ENCODE results near the gene FCRL6.

Gene FCRL6

DNA sequence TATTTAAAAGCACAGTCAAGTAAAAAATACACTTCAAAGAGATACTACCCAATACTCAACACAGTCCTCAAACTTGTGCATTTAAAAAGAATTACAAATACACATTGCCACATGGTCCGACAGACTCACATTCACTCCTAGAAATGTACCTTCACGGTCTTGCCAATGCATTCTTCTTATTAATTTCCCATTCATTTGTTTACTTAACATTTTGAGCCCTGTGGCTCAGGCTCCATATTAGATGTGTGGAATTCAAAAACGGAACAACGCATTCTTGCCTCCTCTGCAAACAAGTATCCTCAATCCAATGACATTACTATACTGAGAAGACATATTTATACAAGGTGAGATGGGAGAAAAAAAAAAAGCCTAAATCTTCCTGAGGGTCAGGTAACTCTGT, 23.9 kb upstream of the FCRL6 start (continued):
- TF ChIP-seq ZNF214 (tag by site-specific recombination; IDR thresholded peaks at IDR 0.05; ENCODE audit: borderline replicate concordance), result no peak
- TF ChIP-seq, protein P1, sequence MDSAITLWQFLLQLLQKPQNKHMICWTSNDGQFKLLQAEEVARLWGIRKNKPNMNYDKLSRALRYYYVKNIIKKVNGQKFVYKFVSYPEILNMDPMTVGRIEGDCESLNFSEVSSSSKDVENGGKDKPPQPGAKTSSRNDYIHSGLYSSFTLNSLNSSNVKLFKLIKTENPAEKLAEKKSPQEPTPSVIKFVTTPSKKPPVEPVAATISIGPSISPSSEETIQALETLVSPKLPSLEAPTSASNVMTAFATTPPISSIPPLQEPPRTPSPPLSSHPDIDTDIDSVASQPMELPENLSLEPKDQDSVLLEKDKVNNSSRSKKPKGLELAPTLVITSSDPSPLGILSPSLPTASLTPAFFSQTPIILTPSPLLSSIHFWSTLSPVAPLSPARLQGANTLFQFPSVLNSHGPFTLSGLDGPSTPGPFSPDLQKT (IDR thresholded peaks at IDR 0.05; ENCODE audit: borderline replicate concordance, low read depth, low read length), result no peak
- no peak for TF ChIP-seq ZNF202 (tag by site-specific recombination; IDR thresholded peaks at IDR 0.05; ENCODE audit: borderline replicate concordance)
- TF ChIP-seq, protein P2, sequence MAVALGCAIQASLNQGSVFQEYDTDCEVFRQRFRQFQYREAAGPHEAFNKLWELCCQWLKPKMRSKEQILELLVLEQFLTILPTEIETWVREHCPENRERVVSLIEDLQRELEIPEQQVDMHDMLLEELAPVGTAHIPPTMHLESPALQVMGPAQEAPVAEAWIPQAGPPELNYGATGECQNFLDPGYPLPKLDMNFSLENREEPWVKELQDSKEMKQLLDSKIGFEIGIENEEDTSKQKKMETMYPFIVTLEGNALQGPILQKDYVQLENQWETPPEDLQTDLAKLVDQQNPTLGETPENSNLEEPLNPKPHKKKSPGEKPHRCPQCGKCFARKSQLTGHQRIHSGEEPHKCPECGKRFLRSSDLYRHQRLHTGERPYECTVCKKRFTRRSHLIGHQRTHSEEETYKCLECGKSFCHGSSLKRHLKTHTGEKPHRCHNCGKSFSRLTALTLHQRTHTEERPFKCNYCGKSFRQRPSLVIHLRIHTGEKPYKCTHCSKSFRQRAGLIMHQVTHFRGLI (tag by site-specific recombination; IDR thresholded peaks at IDR 0.05), result no peak
- TF ChIP-seq ZNF23 (tag by site-specific recombination; IDR thresholded peaks at IDR 0.05; ENCODE audit: borderline replicate concordance), result no peak
- TF ChIP-seq ZNF558 (tag by site-specific recombination; IDR thresholded peaks at IDR 0.05), result no peak

DNA sequence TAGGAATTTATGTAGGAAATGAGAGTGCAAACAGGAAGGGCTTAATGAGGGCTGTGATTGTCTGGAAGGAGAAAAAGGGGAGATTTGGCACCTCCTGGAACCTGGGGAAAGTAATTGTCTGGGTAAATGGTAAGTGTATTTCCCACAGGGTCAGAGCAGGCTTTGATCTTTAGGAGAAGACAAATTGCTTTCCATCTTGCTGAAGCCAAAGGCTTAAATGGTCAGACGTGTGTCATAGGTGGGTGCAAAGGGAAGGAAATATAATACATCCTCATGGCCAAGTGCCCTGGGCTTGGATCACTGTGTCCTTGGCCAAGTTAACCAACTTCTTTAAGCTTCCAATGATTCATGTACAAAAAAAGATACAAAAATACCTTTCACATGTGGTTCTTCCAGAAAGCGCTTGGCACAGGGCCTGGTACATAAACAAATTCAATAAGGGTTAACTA, 22.7 kb upstream of the FCRL6 start:
- no peaks in the 10 kb centered on the region for H3K4me1 ChIP-seq (ENCODE audit: control insufficient read depth, insufficient read depth, low read length)
- no peaks in the 10 kb centered on the region for H3K36me3 ChIP-seq (ENCODE audit: control insufficient read depth in 2 of 2, insufficient read depth in 1 of 2, low read length in 2 of 2)
- no peak overlapping the region for H3K27ac ChIP-seq (ENCODE audit: extremely low read depth, low read depth, low read length)
- no peak overlapping the region for H3K4me3 ChIP-seq (ENCODE audit: low read depth, low read length)
- TF ChIP-seq PRDM1 (tag by site-specific recombination; IDR thresholded peaks at IDR 0.05) (no peak), BCL11A (tag by site-specific recombination; IDR thresholded peaks at IDR 0.05; ENCODE audit: low read depth) (no peak), ZNF514 (tag by site-specific recombination; IDR thresholded peaks at IDR 0.05) (no peak), ZNF211 (tag by site-specific recombination; IDR thresholded peaks at IDR 0.05; ENCODE audit: low read depth) (no peak), ZNF114 (tag by site-specific recombination; IDR thresholded peaks at IDR 0.05) (no peak), ZSCAN23 (tag by site-specific recombination; IDR thresholded peaks at IDR 0.05) (no peak), ZNF664 (tag by site-specific recombination; IDR thresholded peaks at IDR 0.05) (no peak), EGR2 (tag by site-specific recombination; IDR thresholded peaks at IDR 0.05; ENCODE audit: low read depth) (no peak), ZBTB17 (tag by site-specific recombination; IDR thresholded peaks at IDR 0.05) (no peak), ZNF571 (tag by site-specific recombination; IDR thresholded peaks at IDR 0.05) (no peak), ZNF140 (tag by site-specific recombination; IDR thresholded peaks at IDR 0.05) (no peak), ZNF530 (tag by site-specific recombination; IDR thresholded peaks at IDR 0.05; ENCODE audit: low read depth) (no peak), MZF1 (tag by site-specific recombination; IDR thresholded peaks at IDR 0.05; ENCODE audit: borderline replicate concordance) (no peak), ZNF707 (tag by site-specific recombination; IDR thresholded peaks at IDR 0.05) (no peak), ZNF558 (tag by site-specific recombination; IDR thresholded peaks at IDR 0.05) (no peak)
- TF ChIP-seq, protein P3, sequence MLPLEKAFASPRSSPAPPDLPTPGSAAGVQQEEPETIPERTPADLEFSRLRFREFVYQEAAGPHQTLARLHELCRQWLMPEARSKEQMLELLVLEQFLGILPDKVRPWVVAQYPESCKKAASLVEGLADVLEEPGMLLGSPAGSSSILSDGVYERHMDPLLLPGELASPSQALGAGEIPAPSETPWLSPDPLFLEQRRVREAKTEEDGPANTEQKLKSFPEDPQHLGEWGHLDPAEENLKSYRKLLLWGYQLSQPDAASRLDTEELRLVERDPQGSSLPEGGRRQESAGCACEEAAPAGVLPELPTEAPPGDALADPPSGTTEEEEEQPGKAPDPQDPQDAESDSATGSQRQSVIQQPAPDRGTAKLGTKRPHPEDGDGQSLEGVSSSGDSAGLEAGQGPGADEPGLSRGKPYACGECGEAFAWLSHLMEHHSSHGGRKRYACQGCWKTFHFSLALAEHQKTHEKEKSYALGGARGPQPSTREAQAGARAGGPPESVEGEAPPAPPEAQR (tag by site-specific recombination; IDR thresholded peaks at IDR 0.05), result no peak
- TF ChIP-seq, protein P4, sequence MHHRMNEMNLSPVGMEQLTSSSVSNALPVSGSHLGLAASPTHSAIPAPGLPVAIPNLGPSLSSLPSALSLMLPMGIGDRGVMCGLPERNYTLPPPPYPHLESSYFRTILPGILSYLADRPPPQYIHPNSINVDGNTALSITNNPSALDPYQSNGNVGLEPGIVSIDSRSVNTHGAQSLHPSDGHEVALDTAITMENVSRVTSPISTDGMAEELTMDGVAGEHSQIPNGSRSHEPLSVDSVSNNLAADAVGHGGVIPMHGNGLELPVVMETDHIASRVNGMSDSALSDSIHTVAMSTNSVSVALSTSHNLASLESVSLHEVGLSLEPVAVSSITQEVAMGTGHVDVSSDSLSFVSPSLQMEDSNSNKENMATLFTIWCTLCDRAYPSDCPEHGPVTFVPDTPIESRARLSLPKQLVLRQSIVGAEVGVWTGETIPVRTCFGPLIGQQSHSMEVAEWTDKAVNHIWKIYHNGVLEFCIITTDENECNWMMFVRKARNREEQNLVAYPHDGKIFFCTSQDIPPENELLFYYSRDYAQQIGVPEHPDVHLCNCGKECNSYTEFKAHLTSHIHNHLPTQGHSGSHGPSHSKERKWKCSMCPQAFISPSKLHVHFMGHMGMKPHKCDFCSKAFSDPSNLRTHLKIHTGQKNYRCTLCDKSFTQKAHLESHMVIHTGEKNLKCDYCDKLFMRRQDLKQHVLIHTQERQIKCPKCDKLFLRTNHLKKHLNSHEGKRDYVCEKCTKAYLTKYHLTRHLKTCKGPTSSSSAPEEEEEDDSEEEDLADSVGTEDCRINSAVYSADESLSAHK (tag by site-specific recombination; IDR thresholded peaks at IDR 0.05), result no peak
- TF ChIP-seq, protein P5, sequence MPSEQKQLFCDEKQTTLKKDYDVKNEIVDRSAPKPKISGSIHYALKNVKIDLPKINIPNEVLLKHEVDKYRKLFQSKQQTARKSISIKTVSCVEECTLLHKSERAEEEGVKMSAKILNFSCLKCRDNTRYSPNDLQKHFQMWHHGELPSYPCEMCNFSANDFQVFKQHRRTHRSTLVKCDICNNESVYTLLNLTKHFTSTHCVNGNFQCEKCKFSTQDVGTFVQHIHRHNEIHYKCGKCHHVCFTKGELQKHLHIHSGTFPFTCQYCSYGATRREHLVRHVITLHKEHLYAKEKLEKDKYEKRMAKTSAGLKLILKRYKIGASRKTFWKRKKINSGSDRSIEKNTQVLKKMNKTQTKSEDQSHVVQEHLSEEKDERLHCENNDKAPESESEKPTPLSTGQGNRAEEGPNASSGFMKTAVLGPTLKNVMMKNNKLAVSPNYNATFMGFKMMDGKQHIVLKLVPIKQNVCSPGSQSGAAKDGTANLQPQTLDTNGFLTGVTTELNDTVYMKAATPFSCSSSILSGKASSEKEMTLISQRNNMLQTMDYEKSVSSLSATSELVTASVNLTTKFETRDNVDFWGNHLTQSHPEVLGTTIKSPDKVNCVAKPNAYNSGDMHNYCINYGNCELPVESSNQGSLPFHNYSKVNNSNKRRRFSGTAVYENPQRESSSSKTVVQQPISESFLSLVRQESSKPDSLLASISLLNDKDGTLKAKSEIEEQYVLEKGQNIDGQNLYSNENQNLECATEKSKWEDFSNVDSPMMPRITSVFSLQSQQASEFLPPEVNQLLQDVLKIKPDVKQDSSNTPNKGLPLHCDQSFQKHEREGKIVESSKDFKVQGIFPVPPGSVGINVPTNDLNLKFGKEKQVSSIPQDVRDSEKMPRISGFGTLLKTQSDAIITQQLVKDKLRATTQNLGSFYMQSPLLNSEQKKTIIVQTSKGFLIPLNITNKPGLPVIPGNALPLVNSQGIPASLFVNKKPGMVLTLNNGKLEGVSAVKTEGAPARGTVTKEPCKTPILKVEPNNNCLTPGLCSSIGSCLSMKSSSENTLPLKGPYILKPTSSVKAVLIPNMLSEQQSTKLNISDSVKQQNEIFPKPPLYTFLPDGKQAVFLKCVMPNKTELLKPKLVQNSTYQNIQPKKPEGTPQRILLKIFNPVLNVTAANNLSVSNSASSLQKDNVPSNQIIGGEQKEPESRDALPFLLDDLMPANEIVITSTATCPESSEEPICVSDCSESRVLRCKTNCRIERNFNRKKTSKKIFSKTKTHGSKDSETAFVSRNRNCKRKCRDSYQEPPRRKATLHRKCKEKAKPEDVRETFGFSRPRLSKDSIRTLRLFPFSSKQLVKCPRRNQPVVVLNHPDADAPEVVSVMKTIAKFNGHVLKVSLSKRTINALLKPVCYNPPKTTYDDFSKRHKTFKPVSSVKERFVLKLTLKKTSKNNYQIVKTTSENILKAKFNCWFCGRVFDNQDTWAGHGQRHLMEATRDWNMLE (tag by site-specific recombination; conservative IDR thresholded peaks at IDR 0.05; ENCODE audit: low read depth), result no peak
- TF ChIP-seq, protein P6, sequence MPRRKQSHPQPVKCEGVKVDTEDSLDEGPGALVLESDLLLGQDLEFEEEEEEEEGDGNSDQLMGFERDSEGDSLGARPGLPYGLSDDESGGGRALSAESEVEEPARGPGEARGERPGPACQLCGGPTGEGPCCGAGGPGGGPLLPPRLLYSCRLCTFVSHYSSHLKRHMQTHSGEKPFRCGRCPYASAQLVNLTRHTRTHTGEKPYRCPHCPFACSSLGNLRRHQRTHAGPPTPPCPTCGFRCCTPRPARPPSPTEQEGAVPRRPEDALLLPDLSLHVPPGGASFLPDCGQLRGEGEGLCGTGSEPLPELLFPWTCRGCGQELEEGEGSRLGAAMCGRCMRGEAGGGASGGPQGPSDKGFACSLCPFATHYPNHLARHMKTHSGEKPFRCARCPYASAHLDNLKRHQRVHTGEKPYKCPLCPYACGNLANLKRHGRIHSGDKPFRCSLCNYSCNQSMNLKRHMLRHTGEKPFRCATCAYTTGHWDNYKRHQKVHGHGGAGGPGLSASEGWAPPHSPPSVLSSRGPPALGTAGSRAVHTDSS (tag by site-specific recombination; IDR thresholded peaks at IDR 0.05), result no peak
- CTCF ChIA-PET, result interaction anchor here (0.6 to 5.5 kb wide), 3 partner anchors 22 to 627 kb away, joined by 3 to 32 read pairs (median 4); no protein-coding TSS in a partner anchor
- no peaks in the 10 kb centered on the region for H3K9me3 ChIP-seq (ENCODE audit: control insufficient read depth, insufficient read depth, low read depth, low read length)
- POLR2A ChIA-PET, result no interaction called here

Measured in HEK293 (cell line).